Panc1 (cell line): ENCODE results near the gene CPNE9. TPM values are rescaled to one million over a fixed set of nuclear protein-coding genes. Genes with fewer than 3 reads are reported as not detected.

Experiments used
- ATAC-seq: fragments of 200-7000 bp; cut with Tn5 transposase; 2 replicates; pipeline ENCODE4 v1.9.1; 2020; ENCODE audit warnings: mild to moderate bottlenecking, moderate library complexity
- BruUV-seq: library from RNA; stranded (reverse); fragments of 400-500 nt; replicated peaks from 2 replicates; lab custom pipeline; 2021; lab: Mats Ljungman, UMichigan
- CTCF ChIA-PET: fragments of 300-600 bp; sonication (Branson Sonifier 250); formaldehyde crosslinking; loops from one replicate; lab custom pipeline; 2022; ENCODE audit warnings: antibody characterized with exemption; lab: Charles Lee
- POLR2A ChIA-PET: fragments of 300-600 bp; sonication (Branson Sonifier 250); formaldehyde crosslinking; loops from one replicate; lab custom pipeline; 2022; ENCODE audit warnings: antibody characterized with exemption; lab: Charles Lee
- DNase-seq: peaks from one replicate; pipeline ENCODE4 v3.0.0-alpha.2; 2010; ENCODE audit warnings: low read depth, low spot score
- H3K27ac ChIP-seq: 2 replicates; pipeline ENCODE4 v1.5.1; 2011; ENCODE audit warnings: mild to moderate bottlenecking, low read length, inconsistent platforms
- H3K27me3 ChIP-seq: fragments of 200-500 bp; sonication (Bioruptor generic); 2 replicates; pipeline ENCODE4 v1.6.0; 2014; ENCODE audit warnings: low read length, inconsistent platforms; ENCODE audit not compliant: control insufficient read depth, insufficient read depth
- H3K36me3 ChIP-seq: fragments of 200-500 bp; sonication (Bioruptor generic); 2 replicates; pipeline ENCODE4 v1.5.1; 2014; ENCODE audit warnings: inconsistent platforms, mild to moderate bottlenecking, low read length, moderate library complexity; ENCODE audit not compliant: control insufficient read depth, insufficient read depth
- H3K4me1 ChIP-seq: 2 replicates; pipeline ENCODE4 v1.5.1; 2011; ENCODE audit warnings: inconsistent platforms, mild to moderate bottlenecking, low read length, moderate library complexity; ENCODE audit not compliant: control insufficient read depth, insufficient read depth
- H3K4me3 ChIP-seq, 2 experiments: 2 replicates each; pipeline ENCODE4 v1.5.1; 2011 to 2012; ENCODE audit warnings: low read depth in 2 of 2, low read length in 2 of 2, mild to moderate bottlenecking in 2 of 2, inconsistent platforms in 1 of 2, moderate library complexity in 1 of 2
- H3K9me3 ChIP-seq: fragments of 200-500 bp; sonication (Bioruptor generic); 2 replicates; pipeline ENCODE4 v1.5.1; 2014; ENCODE audit warnings: low read depth, mild to moderate bottlenecking, inconsistent platforms, low read length, moderate library complexity; ENCODE audit not compliant: control insufficient read depth, insufficient read depth
- POLR2AphosphoS5 ChIP-seq: IDR thresholded peaks from 2 replicates; pipeline ENCODE4 v1.6.1; 2012; ENCODE audit warnings: mild to moderate bottlenecking, low read depth, low read length, moderate library complexity
- SIN3A ChIP-seq: IDR thresholded peaks from 2 replicates; pipeline ENCODE4 v1.6.1; 2012; ENCODE audit warnings: low read depth, mild to moderate bottlenecking, low read length, moderate library complexity, borderline replicate concordance; ENCODE audit not compliant: insufficient read depth
- TCF7L2 ChIP-seq: IDR thresholded peaks from 2 replicates; pipeline ENCODE4 v1.6.1; 2011; ENCODE audit warnings: mild to moderate bottlenecking, low read depth, low read length, inconsistent platforms
- in situ Hi-C: cut with HindIII; loops from 2 replicates; pipeline ENCODE4 v1.10.0; 2016; ENCODE audit warnings: low sequenced_read_pairs, low pct_unique_long_range_greater_than_20kb
- intact Hi-C: fragments of 100-400 bp; cut with micrococcal nuclease; formaldehyde crosslinking; loops from one replicate; pipeline ENCODE4 v1.10.0; 2022; ENCODE audit not compliant: unreplicated experiment
- total RNA-seq: library from RNA; stranded (reverse); gene quantifications from one replicate; pipeline ENCODE4 v1.2.1, GENCODE V29; 2021; ENCODE audit not compliant: unreplicated experiment
- TF ChIP-seq, protein P1 (sequence below), 2 experiments: IDR thresholded peaks; 2 replicates each; pipeline ENCODE4 v1.6.1; 2011 to 2012; ENCODE audit warnings: low read depth in 2 of 2, control low read depth in 1 of 2, low read length in 1 of 2, mild to moderate bottlenecking in 1 of 2, moderate library complexity in 1 of 2; ENCODE audit not compliant: insufficient read depth in 1 of 2
- TF ChIP-seq, protein P2 (sequence below): fragments of 450-650 bp; IDR thresholded peaks from 2 replicates; pipeline ENCODE4 v1.5.1; 2017; ENCODE audit warnings: mild to moderate bottlenecking

The CPNE9 gene
- total RNA-seq, 1 experiment from 2014 or later: 0.13 TPM

DNA sequence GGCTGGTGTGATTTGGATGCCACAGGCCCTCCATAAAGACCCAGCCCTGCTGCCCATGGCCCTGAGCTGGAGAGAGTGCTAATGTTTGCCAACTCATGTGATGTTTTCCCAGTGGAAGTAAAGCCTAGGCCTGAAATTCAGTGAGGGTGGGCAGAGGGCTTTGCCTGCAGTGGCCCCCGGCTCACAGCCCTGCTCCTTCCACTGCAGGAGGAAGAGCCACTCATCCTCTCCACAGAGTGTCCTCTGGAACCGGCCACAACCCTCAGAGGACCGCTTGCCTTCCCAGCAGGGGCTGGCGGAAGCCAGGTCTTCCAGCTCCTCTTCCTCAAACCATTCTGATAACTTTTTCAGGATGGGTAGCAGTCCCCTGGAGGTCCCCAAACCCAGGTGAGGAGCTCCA, 13.9 kb upstream of the CPNE9 start:
- no TSS peak for BruUV-seq
- Histone ChIP-seq H3K4me3 (no peak overlapping the region), H3K36me3 (peaks cover 2% of the 10 kb centered on the region; the same call in 1 of the 2 replicates), H3K4me1 (no peaks in the 10 kb centered on the region), H3K9me3 (no peaks in the 10 kb centered on the region), H3K27me3 (no peaks in the 10 kb centered on the region), H3K27ac (no peak overlapping the region)
- POLR2A ChIA-PET: no interaction called here
- intact Hi-C loops: no loop called here
- ATAC-seq (no peak), DNase-seq (no peak)
- in situ Hi-C loops: no loop called here
- CTCF ChIA-PET: no interaction called here
- TF ChIP-seq, protein P1, sequence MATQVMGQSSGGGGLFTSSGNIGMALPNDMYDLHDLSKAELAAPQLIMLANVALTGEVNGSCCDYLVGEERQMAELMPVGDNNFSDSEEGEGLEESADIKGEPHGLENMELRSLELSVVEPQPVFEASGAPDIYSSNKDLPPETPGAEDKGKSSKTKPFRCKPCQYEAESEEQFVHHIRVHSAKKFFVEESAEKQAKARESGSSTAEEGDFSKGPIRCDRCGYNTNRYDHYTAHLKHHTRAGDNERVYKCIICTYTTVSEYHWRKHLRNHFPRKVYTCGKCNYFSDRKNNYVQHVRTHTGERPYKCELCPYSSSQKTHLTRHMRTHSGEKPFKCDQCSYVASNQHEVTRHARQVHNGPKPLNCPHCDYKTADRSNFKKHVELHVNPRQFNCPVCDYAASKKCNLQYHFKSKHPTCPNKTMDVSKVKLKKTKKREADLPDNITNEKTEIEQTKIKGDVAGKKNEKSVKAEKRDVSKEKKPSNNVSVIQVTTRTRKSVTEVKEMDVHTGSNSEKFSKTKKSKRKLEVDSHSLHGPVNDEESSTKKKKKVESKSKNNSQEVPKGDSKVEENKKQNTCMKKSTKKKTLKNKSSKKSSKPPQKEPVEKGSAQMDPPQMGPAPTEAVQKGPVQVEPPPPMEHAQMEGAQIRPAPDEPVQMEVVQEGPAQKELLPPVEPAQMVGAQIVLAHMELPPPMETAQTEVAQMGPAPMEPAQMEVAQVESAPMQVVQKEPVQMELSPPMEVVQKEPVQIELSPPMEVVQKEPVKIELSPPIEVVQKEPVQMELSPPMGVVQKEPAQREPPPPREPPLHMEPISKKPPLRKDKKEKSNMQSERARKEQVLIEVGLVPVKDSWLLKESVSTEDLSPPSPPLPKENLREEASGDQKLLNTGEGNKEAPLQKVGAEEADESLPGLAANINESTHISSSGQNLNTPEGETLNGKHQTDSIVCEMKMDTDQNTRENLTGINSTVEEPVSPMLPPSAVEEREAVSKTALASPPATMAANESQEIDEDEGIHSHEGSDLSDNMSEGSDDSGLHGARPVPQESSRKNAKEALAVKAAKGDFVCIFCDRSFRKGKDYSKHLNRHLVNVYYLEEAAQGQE (IDR thresholded peaks at IDR 0.05; ENCODE audit: insufficient read depth in 1 of 2, low read depth in 2 of 2, low read length in 1 of 2): no peak

DNA sequence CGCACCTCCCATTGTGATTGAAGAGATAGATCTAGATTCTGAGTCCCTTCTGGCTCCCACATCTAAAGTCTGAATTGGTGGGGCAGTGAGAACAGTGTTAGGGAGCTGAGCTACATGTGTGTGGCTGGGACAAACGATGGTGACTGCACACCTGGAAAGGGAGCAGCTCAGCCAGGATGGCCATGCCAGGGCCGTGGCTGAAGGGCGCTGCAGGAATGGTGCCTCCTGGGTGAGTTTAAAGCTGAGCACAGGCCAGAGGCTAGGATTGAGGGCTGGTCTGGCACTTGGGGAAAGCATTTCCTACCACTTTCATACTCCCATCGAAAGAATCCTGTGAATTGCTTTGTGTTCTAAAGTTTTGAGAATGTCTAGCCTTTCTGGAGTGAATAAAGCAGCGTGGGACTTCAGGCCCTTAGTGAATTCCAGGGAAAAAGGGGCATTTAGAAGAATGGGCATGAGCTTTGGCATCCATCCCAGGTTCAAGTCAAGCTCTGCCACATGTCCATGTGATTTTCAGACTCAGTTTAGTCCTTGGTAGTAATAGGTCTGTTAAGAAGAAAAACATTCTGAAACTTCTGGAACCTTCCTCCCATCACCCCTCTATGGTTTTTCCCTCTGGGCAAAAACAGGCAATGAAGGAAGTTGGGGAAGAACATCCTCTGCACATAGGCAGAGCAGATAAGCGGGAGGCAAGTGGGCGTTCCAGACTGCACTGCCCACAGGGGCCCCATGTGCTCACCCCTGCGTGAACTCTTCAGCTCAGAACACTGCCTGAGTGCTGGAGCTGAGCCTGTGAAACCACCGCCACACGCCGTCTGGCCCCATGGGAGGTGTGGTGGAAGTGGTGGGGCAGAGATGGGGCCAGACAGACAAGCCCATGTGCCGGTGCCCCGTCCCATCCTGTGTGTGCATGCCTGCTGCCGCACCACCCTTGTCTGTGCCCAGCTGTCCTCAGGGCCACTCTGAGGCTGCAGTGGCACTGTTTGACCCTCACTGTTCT, 12.9 kb upstream of the CPNE9 start:
- Histone ChIP-seq H3K36me3 (peaks cover 2% of the 10 kb centered on the region; the same call in 1 of the 2 replicates), H3K27me3 (no peaks in the 10 kb centered on the region), H3K27ac (no peak overlapping the region), H3K4me1 (no peaks in the 10 kb centered on the region), H3K4me3 (no peak overlapping the region), H3K9me3 (no peaks in the 10 kb centered on the region)
- intact Hi-C loops: no loop called here
- DNase-seq: no peak
- ChIA-PET CTCF (no interaction called here), POLR2A (no interaction called here)
- BruUV-seq: no TSS peak
- ATAC-seq: no peak
- in situ Hi-C loops: no loop called here
- TF ChIP-seq SIN3A (no peak), TCF7L2 (no peak), POLR2AphosphoS5 (no peak)
- TF ChIP-seq, protein P2, sequence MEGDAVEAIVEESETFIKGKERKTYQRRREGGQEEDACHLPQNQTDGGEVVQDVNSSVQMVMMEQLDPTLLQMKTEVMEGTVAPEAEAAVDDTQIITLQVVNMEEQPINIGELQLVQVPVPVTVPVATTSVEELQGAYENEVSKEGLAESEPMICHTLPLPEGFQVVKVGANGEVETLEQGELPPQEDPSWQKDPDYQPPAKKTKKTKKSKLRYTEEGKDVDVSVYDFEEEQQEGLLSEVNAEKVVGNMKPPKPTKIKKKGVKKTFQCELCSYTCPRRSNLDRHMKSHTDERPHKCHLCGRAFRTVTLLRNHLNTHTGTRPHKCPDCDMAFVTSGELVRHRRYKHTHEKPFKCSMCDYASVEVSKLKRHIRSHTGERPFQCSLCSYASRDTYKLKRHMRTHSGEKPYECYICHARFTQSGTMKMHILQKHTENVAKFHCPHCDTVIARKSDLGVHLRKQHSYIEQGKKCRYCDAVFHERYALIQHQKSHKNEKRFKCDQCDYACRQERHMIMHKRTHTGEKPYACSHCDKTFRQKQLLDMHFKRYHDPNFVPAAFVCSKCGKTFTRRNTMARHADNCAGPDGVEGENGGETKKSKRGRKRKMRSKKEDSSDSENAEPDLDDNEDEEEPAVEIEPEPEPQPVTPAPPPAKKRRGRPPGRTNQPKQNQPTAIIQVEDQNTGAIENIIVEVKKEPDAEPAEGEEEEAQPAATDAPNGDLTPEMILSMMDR: no peak
- TF ChIP-seq, protein P1 (IDR thresholded peaks at IDR 0.05; ENCODE audit: insufficient read depth in 1 of 2, low read depth in 2 of 2, low read length in 1 of 2): no peak
